HL-60/S4 (cell line): Measurements from ENCODE around the gene TBC1D2.

Experiments used
- in situ Hi-C: fragments of 300-500 bp; cut with MboI; formaldehyde crosslinking; loops from 2 replicates; pipeline ENCODE4 v1.14.3; 2022; ENCODE audit warnings: low sequenced_read_pairs

The TBC1D2 gene

GRCh38 chr9:98193336-98193944 lies 62.0 kb downstream of the TBC1D2 start:
- in situ Hi-C loops = no loop called here

DNA sequence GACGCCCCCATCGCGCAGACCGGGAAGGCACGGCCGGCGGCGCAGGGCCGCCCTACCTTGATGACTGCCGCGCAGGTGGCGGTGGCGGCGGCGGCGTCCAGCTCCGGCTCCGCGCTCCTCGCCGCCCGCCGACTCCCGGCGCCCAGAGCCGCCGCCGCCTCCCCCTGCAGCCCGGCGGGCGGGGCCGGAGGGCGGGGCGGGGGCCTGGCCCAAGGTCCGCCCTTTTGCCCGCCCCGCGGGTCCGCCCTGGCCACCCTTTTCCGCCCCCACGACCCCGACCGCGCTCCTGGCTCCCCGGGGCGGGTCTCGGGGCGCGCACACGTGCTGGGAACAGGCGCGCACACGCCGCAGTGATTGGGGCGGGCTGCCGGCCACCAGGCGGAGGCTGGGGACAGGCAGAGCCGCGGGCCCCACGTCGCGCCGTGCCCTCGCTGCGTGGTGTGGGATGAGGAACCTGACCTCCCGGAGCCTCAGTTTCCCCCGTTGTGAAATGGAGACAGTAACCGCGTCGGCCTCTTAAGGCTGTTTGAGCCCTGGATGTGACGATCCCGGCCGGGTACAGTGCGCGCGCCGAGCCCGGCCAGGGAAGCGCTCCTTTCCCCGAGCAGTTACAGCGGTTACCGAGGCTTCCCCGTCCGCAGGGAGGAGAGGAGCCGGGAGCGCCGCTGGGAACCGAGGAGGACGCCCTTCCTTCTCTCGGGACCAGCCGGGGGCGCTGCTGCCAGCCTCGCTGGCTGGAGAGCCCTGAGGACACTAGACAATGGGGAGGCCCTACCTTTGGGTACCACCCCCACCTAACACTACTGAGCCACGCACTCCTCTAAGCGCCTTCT lies 62.7 kb downstream of the TBC1D2 start, which contains the start of gene CORO2A:
CORO2A (minus strand) TSS at position 135 of the 833 bp plus-strand sequence. CDS start 34,977 bp downstream, outside the sequence.
- in situ Hi-C loops = no loop called here

DNA sequence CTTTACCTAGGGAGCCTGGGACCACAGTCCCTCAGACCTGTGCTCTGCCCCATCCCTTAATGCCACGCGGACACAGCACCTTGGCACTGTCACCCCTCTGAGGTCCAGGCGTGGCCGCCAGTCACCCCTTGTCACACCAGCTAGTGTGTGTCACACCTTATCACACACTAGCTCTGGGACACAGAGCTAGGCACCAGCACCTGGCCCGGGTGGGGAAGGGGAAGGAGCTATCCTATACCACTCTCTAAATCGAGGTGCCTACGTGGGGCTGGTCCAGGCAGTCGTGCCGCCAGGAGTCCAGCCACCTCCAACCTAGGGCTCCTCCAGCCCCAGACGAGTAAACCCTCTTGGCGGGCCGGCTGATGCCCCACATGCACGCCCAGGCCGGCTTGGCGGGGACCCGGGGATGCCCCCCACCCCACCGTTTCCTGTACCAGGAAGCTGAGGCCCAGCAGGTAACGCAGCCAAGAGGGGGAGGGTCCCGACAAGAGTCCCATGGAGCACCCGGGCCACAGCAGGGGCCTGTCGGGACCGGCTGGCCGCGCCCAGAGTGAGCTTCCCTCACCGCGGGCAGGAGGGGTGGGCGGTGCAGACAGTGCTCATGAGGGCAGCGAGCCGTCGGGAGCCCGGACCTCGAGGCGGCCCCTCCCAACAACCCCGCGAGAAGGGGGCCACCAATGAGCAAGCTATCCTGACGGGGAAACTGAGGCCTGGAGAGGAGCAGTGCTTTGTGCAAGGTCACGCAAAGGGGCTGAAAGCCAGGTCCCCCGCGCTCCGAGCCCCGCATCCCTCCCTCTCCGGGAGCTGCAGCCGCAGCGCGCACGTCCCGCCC lies 63.6 kb downstream of the TBC1D2 start:
- in situ Hi-C loops = no loop called here

DNA sequence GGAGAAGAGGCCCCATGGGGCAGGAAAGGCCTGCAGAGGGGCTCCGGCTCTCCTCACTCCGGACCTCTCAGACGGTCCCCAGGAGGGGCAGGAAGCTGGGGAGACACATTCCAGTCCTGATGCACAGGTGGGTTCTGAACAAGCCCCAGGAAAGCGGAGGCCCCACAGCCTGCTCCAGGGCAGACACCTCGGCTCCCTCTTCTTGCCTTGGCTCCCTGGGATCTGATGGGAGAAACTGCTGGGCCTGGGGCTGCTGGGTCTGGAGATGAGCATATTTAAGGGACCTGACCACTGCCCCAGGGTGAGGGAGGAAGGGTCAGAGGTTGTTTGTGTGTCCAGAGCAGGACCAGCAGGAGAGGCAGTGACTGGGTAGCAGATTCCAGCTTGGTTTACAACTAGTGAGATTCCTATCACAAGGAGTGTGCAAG lies 64.3 kb downstream of the TBC1D2 start:
- in situ Hi-C loops = no loop called here

GRCh38 chr9:98190757-98191105 lies 64.7 kb downstream of the TBC1D2 start:
- in situ Hi-C loops = no loop called here

DNA sequence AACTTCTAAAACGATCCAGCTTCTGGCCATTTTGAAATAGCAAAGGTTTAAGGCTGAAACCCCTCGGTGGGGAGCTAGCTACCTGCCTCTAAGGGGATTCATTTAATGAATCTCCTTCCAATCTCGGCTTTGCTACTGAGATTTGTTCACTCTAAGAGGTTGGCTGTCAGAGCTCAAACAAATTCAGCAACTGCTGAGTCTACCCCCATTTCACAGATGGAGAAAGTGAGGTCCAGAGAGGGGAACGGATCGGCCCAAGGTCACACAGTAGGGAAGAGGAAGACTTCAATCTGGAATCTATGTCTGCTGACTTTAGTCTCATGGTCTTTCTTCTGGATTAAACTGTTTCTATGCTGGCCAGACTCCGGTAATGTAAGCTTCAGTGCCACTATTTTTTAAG lies 66.0 kb downstream of the TBC1D2 start:
- in situ Hi-C loops = no loop called here

GRCh38 chr9:98187926-98188325 lies 67.5 kb downstream of the TBC1D2 start:
- in situ Hi-C loops = no loop called here

DNA sequence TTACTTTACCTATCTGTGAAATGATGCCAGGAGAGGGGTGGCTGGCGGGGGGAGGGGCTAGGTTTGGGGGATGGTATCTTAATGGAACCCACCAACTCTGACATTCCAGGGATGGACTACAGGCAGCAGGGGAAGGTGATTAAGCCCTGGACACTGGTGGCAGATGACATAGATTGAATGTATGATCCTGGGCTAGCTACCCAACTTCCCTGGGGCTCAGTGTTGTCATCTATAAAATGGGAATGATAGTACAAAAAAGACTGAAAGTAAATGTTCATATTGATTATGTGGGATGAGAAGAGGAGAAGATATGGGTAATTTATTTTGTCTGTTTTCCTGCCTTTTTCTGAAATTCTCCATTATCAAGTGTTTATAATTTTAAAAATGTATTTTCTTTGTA lies 69.2 kb downstream of the TBC1D2 start:
- in situ Hi-C loops = no loop called here

DNA sequence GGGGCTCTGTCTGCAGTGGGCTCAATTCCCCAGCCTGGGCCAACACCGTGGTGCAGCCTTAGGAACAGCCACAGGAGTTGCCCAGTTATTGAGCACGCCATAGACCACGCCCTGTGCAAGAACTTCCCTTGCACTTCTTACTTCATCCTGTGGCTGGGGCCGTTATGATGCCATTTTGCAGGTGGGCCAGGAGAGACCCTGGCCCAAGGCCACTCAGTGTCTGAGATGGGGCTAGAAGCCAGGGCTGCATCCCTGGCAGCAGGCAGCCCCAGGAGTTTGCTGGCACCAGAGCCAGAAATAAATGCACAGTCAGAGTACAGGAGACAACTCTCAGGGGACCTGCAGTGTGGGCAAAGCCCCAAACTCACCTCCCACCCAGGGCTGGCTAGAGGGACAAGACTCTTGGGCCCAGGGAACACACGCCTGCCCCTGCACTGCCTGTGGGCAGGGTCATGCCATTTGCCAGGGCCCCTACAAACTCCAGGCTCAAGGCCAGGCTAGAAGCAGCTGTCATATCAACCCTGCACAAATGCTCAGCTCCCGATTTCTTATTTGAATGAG lies 69.8 kb downstream of the TBC1D2 start:
- in situ Hi-C loops = no loop called here

DNA sequence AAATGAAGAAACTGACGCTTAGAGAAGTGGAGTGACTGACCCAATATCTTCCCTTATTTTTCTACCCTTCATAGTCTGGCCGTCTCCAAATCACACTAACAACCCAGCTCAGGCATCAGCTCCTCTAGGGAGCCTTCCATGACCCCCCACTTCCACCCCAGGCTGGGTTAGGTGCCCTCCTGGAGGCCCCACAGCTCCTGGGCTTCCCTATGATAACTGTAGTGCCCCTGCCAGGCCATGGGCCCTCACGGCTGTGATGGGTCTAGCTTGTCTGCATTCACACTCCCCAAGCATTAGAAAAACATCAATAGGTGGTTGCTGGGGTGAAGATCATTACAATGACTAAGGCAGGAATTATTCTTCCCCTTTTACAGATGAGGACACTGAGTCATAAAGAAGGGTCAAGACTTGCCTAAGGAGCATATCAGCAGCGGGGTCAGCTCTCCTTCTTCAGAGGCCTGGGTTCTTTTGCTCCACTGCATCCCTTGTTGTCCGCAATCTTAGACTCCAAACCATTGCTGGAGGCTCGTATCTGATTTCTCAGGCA lies 70.4 kb downstream of the TBC1D2 start:
- in situ Hi-C loops = no loop called here

GRCh38 chr9:98184326-98184725 lies 71.1 kb downstream of the TBC1D2 start:
- in situ Hi-C loops = no loop called here

- in situ Hi-C loops = no loop called here
Observed at GRCh38 chr9:98182889-98183599, 72.4 kb downstream of the TBC1D2 start.

- in situ Hi-C loops = no loop called here
Observed at GRCh38 chr9:98182069-98182820, 73.2 kb downstream of the TBC1D2 start.

DNA sequence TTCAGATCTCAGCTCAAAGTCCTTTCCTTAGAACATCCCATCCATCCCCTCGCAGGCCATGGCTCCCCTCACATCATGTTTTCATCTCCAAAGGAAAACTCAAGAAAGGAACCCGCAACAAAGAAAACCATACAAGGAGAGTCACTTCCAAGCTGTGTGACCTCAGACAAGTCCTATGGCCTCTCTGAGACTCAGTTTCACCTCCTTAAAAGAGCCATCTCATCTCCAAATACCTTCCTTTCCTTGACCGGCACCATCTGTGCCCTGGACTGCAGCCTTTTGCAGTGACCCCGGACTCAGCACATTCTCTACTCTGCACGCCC lies 73.7 kb downstream of the TBC1D2 start:
- in situ Hi-C loops = no loop called here

GRCh38 chr9:98180996-98181395 lies 74.5 kb downstream of the TBC1D2 start:
- in situ Hi-C loops = no loop called here

- in situ Hi-C loops = no loop called here
Observed at GRCh38 chr9:98178874-98179850, 76.3 kb downstream of the TBC1D2 start.

- in situ Hi-C loops = no loop called here
Observed at GRCh38 chr9:98176391-98177259, 78.8 kb downstream of the TBC1D2 start.

- in situ Hi-C loops = no loop called here
Observed at GRCh38 chr9:98175762-98176161, 79.7 kb downstream of the TBC1D2 start.
